ENCODE data around the gene CDK2. TPM values are rescaled to one million over a fixed set of nuclear protein-coding genes. Genes with fewer than 3 reads are reported as not detected.

CDK2 gene
- total and polyA plus RNA-seq, 2 of the 4 experiments (the other 2 are of a cell fraction) = 42.5 to 61.7 TPM

GRCh38 chr12:55991110-55991509 is 24.5 kb downstream of the CDK2 start:
- dilution Hi-C loops (cut with HindIII; ENCODE audit: low sequenced_read_pairs, unreplicated experiment) = no loop called here

More at GRCh38 chr12:55991110-55991509, 24.5 kb downstream of the CDK2 start:
- Histone ChIP-seq H2BK5ac (ENCODE audit: low read depth, low read length, poor library complexity, severe bottlenecking) (no peak overlapping the region), H3K14ac (replicated peaks; ENCODE audit: low read depth, low read length) (no peak overlapping the region), H2AFZ (replicated peaks; ENCODE audit: low read length, poor library complexity) (no peak overlapping the region), H3K4me3 (ENCODE audit: insufficient read depth, low read depth, low read length) (no peak overlapping the region), H3K79me1 (ENCODE audit: low read depth in 1 of 2, low read length in 2 of 2) (peaks cover 3 to 10% of the 10 kb centered on the region in 2 experiments; a peak in 2 of 4 replicates), H3K9me3 (ENCODE audit: control insufficient read depth, insufficient read depth, low read length) (no peaks in the 10 kb centered on the region), H3K36me3 (ENCODE audit: control insufficient read depth, insufficient read depth, low read length) (peaks cover 50% of the 10 kb centered on the region), H2AK5ac (ENCODE audit: low read depth, low read length) (no peak overlapping the region), H3K4ac (ENCODE audit: low read depth, low read length) (no peak overlapping the region), H2BK20ac (ENCODE audit: low read depth, low read length) (no peak overlapping the region), H3K27me3 (ENCODE audit: control insufficient read depth, insufficient read depth, low read length) (no peaks in the 10 kb centered on the region), H4K91ac (ENCODE audit: insufficient read depth, low read depth, low read length) (no peak overlapping the region), H3K23ac (ENCODE audit: low read depth, low read length) (no peak overlapping the region), H4K8ac (ENCODE audit: low read depth in 2 of 2, low read length in 2 of 2) (no peak overlapping the region), H3K56ac (ENCODE audit: extremely low read depth, insufficient read depth, low read length) (no peak overlapping the region), H4K20me1 (ENCODE audit: insufficient read depth, low read length) (no peaks in the 10 kb centered on the region; the same call in 1 of the 2 replicates), H3K4me2 (ENCODE audit: low read depth, low read length) (no peak overlapping the region), H3K9ac (ENCODE audit: low read depth, low read length) (no peak overlapping the region), H2BK15ac (ENCODE audit: low read depth, low read length) (no peak overlapping the region), H4K5ac (ENCODE audit: low read depth, low read length) (no peak overlapping the region), H3K18ac (ENCODE audit: low read depth, low read length) (no peak overlapping the region), H3K4me1 (ENCODE audit: control insufficient read depth, insufficient read depth, low read length) (no peaks in the 10 kb centered on the region), H2BK120ac (ENCODE audit: low read depth, low read length) (no peak overlapping the region), H3K9me1 (ENCODE audit: insufficient read depth, low read length) (0 out of 2 replicates have a peak, but pooled peaks cover 4% of the 10 kb centered on the region), H2AK9ac (replicated peaks; ENCODE audit: low read depth, low read length, poor library complexity) (no peak overlapping the region), H3K27ac (ENCODE audit: insufficient read depth, low read length) (no peak overlapping the region)
- intact Hi-C loops (cut with micrococcal nuclease) (loop anchor here (10.0 kb wide), 1 partner anchor 114 kb away; the partner anchor contains the start of gene PA2G4), in situ Hi-C loops (cut with MboI; ENCODE audit: low sequenced_read_pairs) (no loop called here)
- no CpG with 5 or more reads among the region's 3 CpGs for WGBS, 2 experiments (ENCODE audit: extremely low coverage in 2 of 2, insufficient read length in 1 of 2)
- TF ChIP-seq CEBPB (IDR thresholded peaks at IDR 0.05; ENCODE audit: low read depth, low read length) (no peak), ELK1 (IDR thresholded peaks at IDR 0.05; ENCODE audit: borderline replicate concordance, low read depth, low read length) (no peak)
- ChIA-PET POLR2A (ENCODE audit: unreplicated experiment) (no interaction called here), CTCF (interaction anchor here (1.8 kb wide), 1 partner anchor 253 kb away, joined by 4 read pairs; no protein-coding TSS in a partner anchor)
- BruUV-seq (replicated peaks) = no TSS peak
- no peak for DNase-seq
- ATAC-seq (ENCODE audit: low read depth) = no peak
